ENCODE data around the gene HNRNPC. TPM values are rescaled to one million over a fixed set of nuclear protein-coding genes. Genes with fewer than 3 reads are reported as not detected.
"Not testable (repeated sequence)": the region's sequence is repeated elsewhere in the genome, so short reads cannot be mapped to it uniquely, and the experiment has no call there.

Gene HNRNPC
- total RNA-seq, 1 donor from 2014 or later = 584 TPM

DNA sequence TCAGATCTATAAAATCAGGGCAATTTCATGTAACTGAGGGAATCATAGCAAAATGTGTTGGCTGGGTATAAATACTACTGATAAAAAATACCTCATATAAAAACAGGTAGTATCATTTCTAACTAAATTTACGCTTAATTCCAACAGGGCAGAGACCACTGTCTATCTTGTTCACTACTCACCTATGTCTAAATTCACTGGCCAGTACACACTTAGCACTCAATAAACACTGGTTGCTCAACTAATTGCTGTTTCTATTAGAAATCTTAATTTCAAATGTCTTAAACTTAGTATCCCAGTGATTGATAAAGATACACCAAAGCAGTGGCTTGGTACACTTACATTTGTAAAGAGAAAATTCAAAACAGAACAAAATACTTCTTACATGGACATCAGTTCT is 55.6 kb downstream of the HNRNPC start:
- DNase-seq (ENCODE audit: low read depth in 2 of 2) = no peak

DNA sequence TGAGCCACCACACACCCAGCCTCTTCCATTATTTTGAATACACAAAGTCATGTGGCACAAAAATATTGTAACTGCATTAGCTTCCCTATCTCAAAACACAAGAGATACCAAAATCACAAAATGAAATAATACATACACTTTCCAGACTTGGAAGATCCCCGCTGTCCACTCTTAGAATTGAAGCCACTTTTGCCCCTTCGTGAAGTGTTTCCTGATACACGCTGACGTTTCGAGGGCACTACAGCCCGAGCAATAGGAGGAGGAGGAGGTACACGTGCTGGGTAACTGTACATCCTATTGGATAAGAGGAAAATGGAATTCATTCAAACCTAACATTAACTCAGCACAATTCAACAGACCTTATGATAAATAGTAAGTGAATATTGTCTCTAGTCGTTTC is 56.4 kb downstream of the HNRNPC start:
- not testable (repeated sequence) for DNase-seq (ENCODE audit: low read depth in 2 of 2)

DNA sequence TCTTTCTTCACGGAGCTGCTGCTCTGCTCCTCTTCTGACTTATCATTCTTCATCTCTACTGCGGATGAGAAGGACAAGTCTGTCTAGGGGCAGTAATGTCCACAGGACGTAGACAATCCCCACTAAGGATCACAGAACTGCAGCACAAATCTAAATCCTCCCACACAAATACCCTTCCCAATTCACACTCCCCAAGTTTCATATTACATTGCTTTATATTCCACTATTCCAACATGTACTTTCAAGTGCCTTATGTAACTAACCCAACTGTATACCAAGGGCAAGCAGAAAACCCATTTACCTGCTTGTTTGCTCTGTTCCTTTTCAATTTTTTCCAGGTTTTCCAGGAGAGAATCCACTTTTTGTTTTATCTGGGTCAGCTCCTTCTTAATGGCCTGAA is 57.7 kb downstream of the HNRNPC start:
- no peak for DNase-seq (ENCODE audit: low read depth in 2 of 2)

DNA sequence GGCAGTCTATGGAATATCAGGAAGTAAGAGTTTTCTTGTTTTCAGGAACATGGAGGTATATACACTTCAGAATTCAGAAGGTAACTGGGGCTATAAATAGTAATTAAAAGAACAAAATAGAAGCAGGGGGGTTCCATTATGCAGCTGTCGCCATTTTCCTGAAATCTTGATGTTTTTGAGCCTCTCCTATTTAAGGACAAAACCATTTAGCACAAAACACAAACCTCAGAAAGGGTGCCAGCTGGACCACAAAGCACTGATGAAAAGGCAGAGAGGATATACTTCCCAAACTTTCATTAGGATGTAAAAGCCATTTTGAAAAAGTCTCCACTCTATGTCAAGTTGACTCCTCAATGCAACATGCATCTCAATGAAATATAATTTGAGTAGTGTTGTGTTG is 59.2 kb downstream of the HNRNPC start:
- no peak for DNase-seq (ENCODE audit: low read depth in 2 of 2)

DNA sequence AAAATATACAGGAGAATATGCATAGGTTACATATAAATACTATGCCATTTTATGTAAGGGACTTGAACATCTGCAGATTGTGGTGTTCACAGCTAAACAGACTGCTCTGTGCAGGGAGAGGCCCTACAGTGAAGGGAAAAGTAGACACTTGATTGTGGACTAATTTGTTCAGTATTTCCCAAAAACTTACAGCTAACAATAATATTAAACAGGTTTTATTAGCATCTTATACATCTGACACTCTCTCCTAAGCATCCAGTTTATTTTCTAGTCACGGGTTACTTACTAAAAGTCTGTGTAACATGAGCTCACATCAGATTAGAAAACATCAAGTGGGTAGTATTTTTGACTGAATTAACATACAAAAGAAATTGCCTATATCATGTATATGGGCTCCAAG is 60.1 kb downstream of the HNRNPC start:
- DNase-seq (ENCODE audit: low read depth in 2 of 2) = no peak

GRCh38 chr14:21208554-21208953 is 60.7 kb downstream of the HNRNPC start:
- no peak for DNase-seq (ENCODE audit: low read depth in 2 of 2)

- no peak for DNase-seq (ENCODE audit: low read depth in 2 of 2)
Measured at GRCh38 chr14:21206753-21207684, 62.2 kb downstream of the HNRNPC start.

- DNase-seq (ENCODE audit: low read depth in 2 of 2) = no peak
Measured at GRCh38 chr14:21205678-21206581, 63.3 kb downstream of the HNRNPC start.

DNA sequence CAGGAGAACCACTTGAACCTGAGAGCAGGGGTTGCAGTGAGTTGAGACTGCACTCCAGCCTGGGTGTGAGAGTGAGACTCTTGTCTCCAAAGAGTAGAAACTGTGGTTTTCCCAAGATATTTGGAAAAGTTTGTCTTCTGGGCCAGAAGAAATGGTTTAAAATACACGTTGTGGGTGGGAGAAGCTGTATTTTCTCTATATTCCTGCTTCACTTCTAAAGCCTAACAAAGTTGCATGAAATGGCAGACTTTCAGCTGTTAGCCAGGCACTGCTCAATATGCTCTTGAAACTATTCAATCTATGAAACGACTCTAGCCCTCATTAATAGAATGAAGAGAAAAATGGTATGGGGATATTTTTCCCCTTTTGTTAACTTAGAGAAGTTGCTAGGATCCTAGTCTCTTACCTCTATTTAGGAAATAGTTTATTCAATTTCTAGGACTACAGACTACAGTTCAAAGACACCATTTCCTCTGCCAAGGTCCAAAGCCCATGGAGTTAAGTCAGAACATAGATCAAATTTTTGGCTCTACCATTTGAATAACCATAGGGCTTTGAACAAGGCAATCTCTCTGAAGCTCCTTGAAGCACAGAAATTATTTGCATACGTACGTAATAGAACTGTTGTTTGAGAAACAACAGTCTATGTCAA is 64.1 kb downstream of the HNRNPC start:
- no peak for DNase-seq (ENCODE audit: low read depth in 2 of 2)

GRCh38 chr14:21204167-21205025 is 64.8 kb downstream of the HNRNPC start:
- DNase-seq (ENCODE audit: low read depth in 2 of 2) = no peak

GRCh38 chr14:21203470-21204166 is 65.6 kb downstream of the HNRNPC start:
- no peak for DNase-seq (ENCODE audit: low read depth in 2 of 2)

DNA sequence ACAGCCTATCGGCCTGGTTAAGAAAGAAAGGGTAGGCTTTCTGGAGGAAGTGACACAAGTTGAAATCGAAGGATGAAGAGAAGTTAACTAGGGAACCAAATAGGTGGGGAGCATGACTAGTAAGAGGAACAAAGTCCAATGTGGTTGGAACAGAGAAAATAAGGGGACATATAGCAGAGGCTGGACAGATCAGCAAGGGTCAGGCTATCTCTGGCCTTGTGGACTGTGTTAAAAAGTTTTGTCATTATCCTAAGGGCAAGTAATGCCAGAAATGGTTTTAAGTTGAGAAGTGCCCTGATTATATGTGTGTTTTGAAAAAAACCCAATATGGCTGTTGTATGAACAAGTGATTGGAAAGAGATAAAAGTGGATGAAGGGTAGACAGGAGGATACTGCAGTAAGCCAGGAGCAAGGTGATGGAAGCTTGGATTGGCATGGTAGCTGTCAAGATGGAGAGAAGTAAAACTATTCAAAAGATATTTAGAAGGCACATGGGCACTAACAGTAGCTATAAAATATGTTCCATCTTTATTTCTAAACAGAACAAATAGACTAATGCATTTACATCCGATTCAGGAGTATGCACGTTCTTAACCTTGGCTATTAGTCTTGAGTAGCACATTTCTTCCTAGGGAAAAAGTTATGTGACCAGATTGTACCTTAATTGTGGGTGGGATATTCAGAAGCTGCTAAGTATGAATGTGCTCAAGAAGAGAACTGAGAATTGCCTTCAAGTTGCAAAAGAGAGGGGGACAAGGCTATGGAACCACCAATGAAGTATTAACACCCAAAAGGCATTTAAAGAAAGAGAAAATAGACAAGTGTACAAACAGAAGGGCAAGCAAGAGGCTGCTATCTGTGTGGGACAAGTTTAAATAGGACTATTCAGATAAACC is 66.5 kb downstream of the HNRNPC start:
- DNase-seq (ENCODE audit: low read depth in 2 of 2) = no peak

DNA sequence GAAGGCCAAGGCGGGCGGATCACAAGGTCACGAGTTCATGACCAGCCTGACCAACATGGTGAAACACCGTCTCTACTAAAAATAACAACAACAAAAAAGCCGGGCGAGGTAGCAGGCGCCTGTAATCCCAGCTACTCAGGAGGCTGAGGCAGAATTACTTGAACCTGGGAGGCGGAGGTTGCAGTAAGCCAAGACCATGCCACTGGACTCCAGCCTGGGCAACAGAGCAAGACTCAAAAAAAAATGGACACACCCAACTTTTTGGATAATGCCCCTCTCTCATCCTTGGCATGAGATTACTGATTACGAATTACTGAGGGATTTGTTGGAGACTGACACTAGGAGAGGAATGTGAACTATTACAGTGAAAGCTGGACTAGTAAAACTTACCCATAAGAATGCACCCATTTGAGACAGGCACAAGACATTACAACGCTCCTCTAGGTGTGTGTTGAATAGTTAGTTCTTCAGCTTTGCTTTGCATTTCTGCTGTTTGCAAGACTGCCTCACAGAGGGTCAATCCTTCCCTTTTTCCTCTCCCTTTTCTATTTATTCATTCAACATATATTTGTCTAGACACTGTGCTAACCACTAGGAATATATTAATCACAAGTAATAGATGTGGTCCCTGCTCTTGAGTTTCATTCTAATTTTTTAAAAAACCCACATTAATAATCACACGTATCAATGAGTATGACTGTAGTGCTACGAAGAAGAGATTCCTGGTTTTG is 67.3 kb downstream of the HNRNPC start:
- no peak for DNase-seq (ENCODE audit: low read depth in 2 of 2)

DNA sequence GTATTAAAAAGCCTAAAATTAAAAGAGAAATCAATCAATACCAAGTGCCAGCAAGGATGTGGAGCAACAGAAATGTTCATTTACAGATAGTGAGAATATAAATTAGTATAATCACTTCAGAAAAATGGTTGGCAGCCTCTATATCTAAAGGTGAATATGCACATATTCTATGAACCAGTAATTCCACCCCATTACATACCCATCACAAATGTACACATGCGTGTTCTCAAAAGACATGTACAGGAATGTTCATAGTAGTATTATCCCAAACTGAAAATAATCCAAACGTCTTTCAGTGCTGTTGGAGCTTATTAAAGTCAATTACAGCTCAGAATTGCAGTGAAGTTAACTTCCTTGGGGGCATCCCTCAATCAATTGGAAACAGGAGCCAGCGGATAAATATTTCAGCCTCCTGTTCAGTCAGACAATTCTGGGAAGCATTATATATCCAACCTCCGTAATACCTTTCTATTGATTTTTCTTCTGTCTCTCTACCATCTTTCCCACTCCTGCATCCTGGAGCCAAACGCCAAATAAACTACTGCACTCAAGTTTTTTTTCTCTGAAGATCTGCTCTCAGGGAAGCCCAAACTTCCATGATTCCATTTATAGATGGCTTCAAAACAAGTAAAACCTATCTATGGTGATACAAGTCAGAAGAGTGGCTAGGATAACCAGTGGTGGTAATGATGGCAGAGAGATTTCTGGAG is 68.3 kb downstream of the HNRNPC start:
- DNase-seq (ENCODE audit: low read depth in 2 of 2) = no peak

DNA sequence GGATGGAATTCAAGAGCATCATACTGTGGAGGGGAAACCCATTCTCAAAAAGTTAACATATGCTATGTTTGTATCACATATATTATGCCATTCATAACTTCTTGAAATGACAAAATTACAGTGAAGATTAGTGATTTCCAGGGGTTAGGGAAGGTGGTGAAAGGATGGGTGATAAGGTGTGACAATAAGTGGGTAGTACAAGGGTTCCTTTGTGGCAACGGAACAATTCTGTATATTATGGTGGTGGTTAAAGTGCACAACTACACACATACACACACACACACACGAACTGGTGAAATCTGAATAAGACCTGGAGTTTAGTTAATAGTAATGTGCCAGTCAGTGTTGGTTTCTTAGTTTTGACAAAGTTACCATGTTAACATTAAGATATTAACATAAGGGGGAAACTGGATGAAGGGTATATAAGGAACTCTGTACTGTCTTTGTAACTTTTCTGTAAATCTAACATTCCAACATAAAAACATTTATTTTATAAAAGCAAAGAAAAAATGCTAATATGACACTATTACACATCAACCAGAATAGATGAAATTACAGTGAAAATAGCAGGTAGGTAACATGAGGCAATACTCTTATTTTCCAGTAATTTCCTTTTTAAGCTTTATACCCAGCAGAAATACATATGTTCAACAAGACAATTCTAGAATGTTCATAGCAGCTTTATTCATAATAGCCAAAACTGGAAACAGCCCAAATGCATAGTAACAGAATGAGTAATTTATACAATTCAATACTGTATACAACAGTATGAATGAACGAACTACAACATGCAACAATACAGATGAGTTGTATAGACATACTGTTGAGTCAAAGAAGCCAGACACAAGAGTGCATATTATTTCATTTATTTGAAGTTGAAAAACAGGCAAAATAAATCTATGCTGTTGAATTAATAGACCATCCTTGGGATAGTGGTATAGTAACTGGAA is 69.4 kb downstream of the HNRNPC start:
- no peak for DNase-seq (ENCODE audit: low read depth in 2 of 2)

DNA sequence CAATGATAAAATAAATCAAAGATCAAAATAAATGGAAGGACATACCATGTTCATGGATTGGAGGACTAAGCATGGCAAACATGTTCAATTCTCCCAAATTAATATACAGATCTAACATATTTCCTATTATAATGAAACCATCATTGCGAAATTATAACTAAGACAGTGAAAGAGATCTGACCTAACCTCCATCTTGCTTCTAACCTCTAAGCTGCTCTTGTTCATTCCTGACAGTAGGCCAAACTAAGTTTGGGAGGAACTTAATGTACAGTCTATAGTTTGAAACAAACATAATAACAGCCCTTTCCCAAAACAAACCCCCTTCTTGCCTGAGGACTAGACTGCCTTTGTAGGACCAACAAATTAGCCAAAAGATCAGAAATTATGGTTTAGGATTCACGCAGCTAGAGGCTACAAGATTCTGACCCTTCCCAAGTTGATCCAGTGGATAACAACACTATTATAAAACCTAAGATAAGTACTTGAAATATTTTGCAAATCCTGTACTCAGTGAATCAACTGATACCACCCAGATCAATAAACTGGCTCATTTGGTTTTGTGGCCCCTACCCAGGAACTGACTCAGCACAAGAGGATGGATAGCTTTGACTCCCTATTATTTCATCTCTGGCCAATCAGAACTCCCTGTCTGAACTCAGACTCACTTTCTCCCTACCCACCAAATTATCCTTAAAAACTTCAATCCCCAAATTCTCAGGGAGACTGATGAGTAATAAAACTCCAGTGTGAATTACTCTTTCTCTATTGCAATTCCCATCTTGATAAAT is 71.6 kb downstream of the HNRNPC start:
- DNase-seq (ENCODE audit: low read depth in 2 of 2) = no peak
